Measurements from ENCODE around the gene SLC34A1.
A peak's percentile ranks its signal among the peaks of the same experiment; 100 is the strongest.

Gene SLC34A1

GRCh38 chr5:177389241-177390169, 5.3 kb downstream of the SLC34A1 start:
- DNase-seq: no peak

GRCh38 chr5:177390363-177391300, 6.4 kb downstream of the SLC34A1 start:
- DNase-seq: peak; percentile 89

GRCh38 chr5:177392765-177393164, 8.5 kb downstream of the SLC34A1 start:
- DNase-seq: peak; percentile 23

- no peak for DNase-seq
Observed at GRCh38 chr5:177393206-177393765, 9.1 kb downstream of the SLC34A1 start.

GRCh38 chr5:177393990-177394389, 9.8 kb downstream of the SLC34A1 start:
- DNase-seq: no peak

- DNase-seq: no peak
Observed at GRCh38 chr5:177396078-177396477, 11.8 kb downstream of the SLC34A1 start.

GRCh38 chr5:177396807-177397206, 12.6 kb downstream of the SLC34A1 start:
- DNase-seq: no peak

- DNase-seq: no peak
Observed at GRCh38 chr5:177397875-177398390, 13.7 kb downstream of the SLC34A1 start.

GRCh38 chr5:177399997-177400868, 16.0 kb downstream of the SLC34A1 start, which contains the start of gene PFN3:
Gene PFN3 (minus strand): TSS chr5:177400661. CDS start chr5:177400576, 85 bp downstream.
- DNase-seq: no peak

- DNase-seq: peak; percentile 92
Observed at GRCh38 chr5:177402271-177403043, 18.2 kb downstream of the SLC34A1 start.

- peak; percentile 60 for DNase-seq
Observed at GRCh38 chr5:177403102-177403791, 19.0 kb downstream of the SLC34A1 start.

- DNase-seq: peak; percentile 80
Observed at GRCh38 chr5:177403792-177404640, 19.8 kb downstream of the SLC34A1 start.

GRCh38 chr5:177404641-177405179, 20.5 kb downstream of the SLC34A1 start:
- no peak for DNase-seq

- DNase-seq: no peak
Observed at GRCh38 chr5:177405312-177405711, 21.1 kb downstream of the SLC34A1 start.

- DNase-seq: no peak
Observed at GRCh38 chr5:177405805-177406204, 21.6 kb downstream of the SLC34A1 start.

- DNase-seq: no peak
Observed at GRCh38 chr5:177409043-177409801, 25.0 kb downstream of the SLC34A1 start, which contains the start of gene F12. Gene F12 (minus strand): TSS chr5:177409564. CDS start chr5:177409527, 37 bp downstream.

- no peak for DNase-seq
Observed at GRCh38 chr5:177410575-177410974, 26.3 kb downstream of the SLC34A1 start.

GRCh38 chr5:177412603-177413233, 28.5 kb downstream of the SLC34A1 start:
- no peak for DNase-seq
